ENCODE measurements around the gene DCDC1.

DNA sequence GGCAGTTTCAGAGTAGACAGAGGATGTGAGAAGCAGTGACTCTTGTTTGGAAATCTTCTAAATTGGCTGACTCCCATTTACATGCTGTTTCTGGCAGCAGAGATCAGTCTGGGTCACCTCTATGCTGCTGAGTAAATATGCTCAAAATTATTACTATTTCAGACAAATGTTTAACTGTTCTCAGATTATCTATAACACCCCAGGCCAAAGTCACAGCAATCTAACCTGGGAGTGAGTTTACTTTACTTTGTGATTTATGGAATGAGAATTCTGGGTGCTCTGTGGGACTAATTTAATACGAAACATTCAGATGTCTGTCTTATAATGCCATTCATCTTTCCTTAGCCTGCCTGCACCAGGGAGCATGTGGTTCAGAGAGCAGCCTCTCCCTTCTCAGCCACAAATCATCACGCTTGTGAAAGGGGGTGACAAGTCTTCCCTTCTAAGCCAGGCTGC lies 500.9 kb downstream of the DCDC1 start:
- TF ChIP-seq POLR2AphosphoS5 (IDR thresholded peaks at IDR 0.05; ENCODE audit: borderline replicate concordance, low read depth, low read length) (no peak), EZH2 (IDR thresholded peaks at IDR 0.05) (no peak), FOXP2 (optimal IDR thresholded peaks at IDR 0.05; ENCODE audit: control extremely low read depth, extremely low read length, insufficient read depth) (no peak)

Data from SK-N-MC (cell line).